ENCODE measurements around the gene ELP5.

The ELP5 gene

DNA sequence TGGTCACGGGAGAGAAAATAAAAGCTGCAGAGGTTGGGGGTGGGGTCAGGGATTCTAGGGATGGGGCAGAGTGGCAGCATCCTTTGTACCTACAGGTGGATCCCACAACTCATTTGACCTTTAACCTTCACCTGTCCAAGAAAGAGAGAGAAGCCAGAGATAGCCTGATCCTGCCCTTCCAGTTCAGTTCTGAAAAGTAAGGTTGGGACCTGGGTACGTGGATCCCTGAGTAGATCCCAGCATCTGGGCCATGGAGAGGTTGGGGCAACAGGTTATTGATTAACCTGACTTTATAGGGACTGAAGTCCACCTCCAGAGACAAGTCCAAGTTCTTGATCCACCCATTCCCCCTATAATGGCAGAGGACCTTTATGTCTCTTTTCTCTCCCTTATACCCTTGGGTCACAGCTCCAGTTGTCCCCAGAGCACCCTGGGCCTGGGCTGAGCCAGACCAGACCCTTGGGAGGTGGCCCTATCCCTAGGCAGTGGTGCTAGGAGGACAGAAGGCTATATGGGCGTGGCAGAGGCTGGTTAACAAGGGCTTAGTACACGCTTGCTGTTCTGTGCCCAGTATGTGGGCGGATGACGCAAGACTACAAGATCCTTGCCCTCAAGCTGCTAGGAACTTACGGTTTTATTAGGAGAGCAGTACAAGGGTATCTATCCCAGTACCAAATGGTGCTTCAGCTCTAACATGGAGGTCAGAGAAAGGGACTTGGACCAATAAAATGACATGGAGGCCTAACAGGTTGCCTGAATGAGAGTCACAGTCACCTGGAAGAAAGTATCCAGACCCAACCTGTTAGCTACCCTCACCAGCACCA is 6.9 kb downstream of the ELP5 start:
- no peak for DNase-seq (ENCODE audit: low read depth)
- no peak for TF ChIP-seq CTCF (IDR thresholded peaks at IDR 0.05; ENCODE audit: insufficient read depth, low read depth, low read length, missing control alignments)
- H3K4me3 ChIP-seq (ENCODE audit: low read depth, low read length), result no peak overlapping the region

DNA sequence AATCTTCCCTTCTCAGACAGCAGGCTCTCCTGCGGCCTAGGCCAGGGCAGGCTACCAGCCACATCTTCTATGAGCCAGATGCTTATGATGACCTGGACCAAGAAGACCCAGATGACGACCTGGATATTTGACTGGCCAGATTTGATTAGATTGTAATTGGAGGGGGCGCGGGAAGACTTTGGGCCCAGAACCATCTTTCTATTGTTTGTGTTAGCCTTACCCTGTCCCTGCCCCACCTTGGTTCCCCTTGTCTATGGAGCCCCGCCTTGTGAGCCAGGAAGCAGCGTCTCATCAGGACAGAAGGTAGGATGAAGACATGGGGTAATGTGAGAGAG is 7.5 kb downstream of the ELP5 start:
- no peak overlapping the region for H3K4me3 ChIP-seq (ENCODE audit: low read depth, low read length)

DNA sequence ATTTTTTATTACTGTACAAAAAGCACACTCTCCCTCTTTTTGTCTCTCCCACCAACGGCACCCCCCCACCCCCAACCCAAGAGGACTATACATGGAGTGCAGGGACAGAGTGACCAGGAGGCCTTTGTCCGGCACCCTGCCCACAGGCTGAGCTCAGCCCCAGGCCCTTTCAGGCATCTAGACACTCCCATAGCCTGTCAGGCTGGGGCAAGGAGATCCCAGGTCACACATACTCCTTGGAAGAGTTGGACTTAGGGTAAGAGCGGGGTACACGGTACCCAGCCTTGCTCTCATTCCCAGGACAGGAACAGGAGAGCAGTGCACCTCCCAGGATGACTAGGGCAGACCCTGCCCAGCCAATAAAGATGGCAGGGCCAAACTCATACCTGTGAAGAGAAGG is 8.1 kb downstream of the ELP5 start:
- no peak for DNase-seq (ENCODE audit: low read depth)
- no peak for TF ChIP-seq CTCF (IDR thresholded peaks at IDR 0.05; ENCODE audit: insufficient read depth, low read depth, low read length, missing control alignments)
- H3K4me3 ChIP-seq (ENCODE audit: low read depth, low read length), result no peak overlapping the region

More for the DNA sequence above, 7.5 kb downstream of the ELP5 start:
- DNase-seq (ENCODE audit: low read depth), result no peak
- TF ChIP-seq CTCF (IDR thresholded peaks at IDR 0.05; ENCODE audit: insufficient read depth, low read depth, low read length, missing control alignments), result no peak

- peak; percentile 50 for DNase-seq (ENCODE audit: low read depth)
- peak overlapping the region; percentile 57 for H3K4me3 ChIP-seq (ENCODE audit: low read depth, low read length)
- no peak for TF ChIP-seq CTCF (IDR thresholded peaks at IDR 0.05; ENCODE audit: insufficient read depth, low read depth, low read length, missing control alignments)
Measured at GRCh38 chr17:7260651-7261378, 8.8 kb downstream of the ELP5 start.

- peak overlapping the region; percentile 57 for H3K4me3 ChIP-seq (ENCODE audit: low read depth, low read length)
- peak; percentile 29 for DNase-seq (ENCODE audit: low read depth)
- TF ChIP-seq CTCF (IDR thresholded peaks at IDR 0.05; ENCODE audit: insufficient read depth, low read depth, low read length, missing control alignments), result no peak
Measured at GRCh38 chr17:7261379-7262191, 9.6 kb downstream of the ELP5 start.

- TF ChIP-seq CTCF (IDR thresholded peaks at IDR 0.05; ENCODE audit: insufficient read depth, low read depth, low read length, missing control alignments), result no peak
- peak within 1 kb of the TSS; percentile 57 for H3K4me3 ChIP-seq (ENCODE audit: low read depth, low read length)
- DNase-seq (ENCODE audit: low read depth), result no peak
Measured at GRCh38 chr17:7262192-7262934, 10.3 kb downstream of the ELP5 start, which contains the start of gene CLDN7. Gene CLDN7, minus strand, starts transcription at chr17:7262478. Its CDS starts 435 bp downstream, at chr17:7262043.
